HCT116 (cell line): ENCODE results near the gene CAPZA2.

Experiments
- ATF3 ChIP-seq: IDR thresholded peaks from 2 replicates; pipeline ENCODE4 v1.6.1; 2012
- CTCF ChIP-seq, 3 experiments: fragments of 200-600 bp in 1 of 3; sonication (generic) in 1 of 3; IDR thresholded peaks in 2 of 3; conservative IDR thresholded peaks in 1 of 3; 2 replicates each; pipeline ENCODE4 v1.5.1; 2012 to 2017; ENCODE audit warnings: low read depth in 2 of 3, low read length in 2 of 3, antibody characterized with exemption in 1 of 3, borderline replicate concordance in 1 of 3, control low read depth in 1 of 3, mild to moderate bottlenecking in 1 of 3, mixed read lengths in 1 of 3, mixed run types in 1 of 3, moderate library complexity in 1 of 3; ENCODE audit not compliant: insufficient read depth in 1 of 3
- EZH2phosphoT487 ChIP-seq: fragments of 200-600 bp; IDR thresholded peaks from 2 replicates; pipeline ENCODE4 v1.6.1; 2018; ENCODE audit warnings: antibody characterized with exemption, borderline replicate concordance
- MAX ChIP-seq: IDR thresholded peaks from 2 replicates; pipeline ENCODE4 v1.6.1; 2012
- POLR2A ChIP-seq: IDR thresholded peaks from 2 replicates; pipeline ENCODE4 v1.7.0; 2011; ENCODE audit warnings: borderline replicate concordance; ENCODE audit not compliant: insufficient read depth, insufficient read length; ENCODE audit errors: extremely low read depth
- POLR2AphosphoS5 ChIP-seq: IDR thresholded peaks from 2 replicates; pipeline ENCODE4 v1.6.1; 2011; ENCODE audit warnings: mild to moderate bottlenecking, low read depth, low read length, moderate library complexity
- RAD21 ChIP-seq: IDR thresholded peaks from 2 replicates; pipeline ENCODE4 v1.6.1; 2012; ENCODE audit warnings: low read depth, mild to moderate bottlenecking
- REST ChIP-seq: IDR thresholded peaks from 2 replicates; pipeline ENCODE4 v1.6.1; 2012; ENCODE audit warnings: low read depth
- YY1 ChIP-seq: IDR thresholded peaks from 2 replicates; pipeline ENCODE4 v1.6.1; 2011; ENCODE audit warnings: low read length, low read depth, moderate library complexity, mild to moderate bottlenecking; ENCODE audit not compliant: insufficient replicate concordance; ENCODE audit errors: extremely low read depth

GRCh38 chr7:116812860-116813259, 49.5 kb upstream of the CAPZA2 start:
- TF ChIP-seq CTCF (IDR thresholded peaks at IDR 0.05 in 2 of 3, conservative IDR thresholded peaks at IDR 0.05 in 1 of 3; ENCODE audit: borderline replicate concordance in 1 of 3, insufficient read depth in 1 of 3, low read depth in 2 of 3, low read length in 2 of 3) (no peak), ATF3 (no peak), POLR2A (no peak), RAD21 (no peak), REST (no peak), EZH2phosphoT487 (no peak), YY1 (no peak), POLR2AphosphoS5 (no peak), MAX (no peak)
